H9 (cell line): ENCODE measurements around the gene KCNAB2. TPM values are rescaled to one million over a fixed set of nuclear protein-coding genes. Genes with fewer than 3 reads are reported as not detected.

Experiments
- DNase-seq: peaks from one replicate; pipeline ENCODE4 v3.0.0-alpha.2; 2017
- H2AFZ ChIP-seq: one replicate; pipeline ENCODE4 v1.6.1; 2013; ENCODE audit warnings: mild to moderate bottlenecking, low read length, control low read depth, moderate library complexity
- H2AK5ac ChIP-seq: 2 replicates; pipeline ENCODE4 v1.6.1; 2013; ENCODE audit warnings: low read length, control low read depth, mixed read lengths; ENCODE audit not compliant: insufficient read length
- H2BK120ac ChIP-seq: one replicate; pipeline ENCODE4 v1.6.1; 2013; ENCODE audit warnings: low read depth, mild to moderate bottlenecking, low read length, control low read depth, inconsistent platforms; ENCODE audit not compliant: poor library complexity, severe bottlenecking
- H2BK12ac ChIP-seq: 2 replicates; pipeline ENCODE4 v1.6.1; 2013; ENCODE audit warnings: low read length, control low read depth, mixed read lengths, low read depth; ENCODE audit not compliant: insufficient read length
- H2BK15ac ChIP-seq: 2 replicates; pipeline ENCODE4 v1.6.1; 2013; ENCODE audit warnings: low read depth, low read length, control low read depth
- H2BK20ac ChIP-seq: one replicate; pipeline ENCODE4 v1.6.1; 2013; ENCODE audit warnings: low read depth, mild to moderate bottlenecking, low read length, control low read depth, inconsistent platforms; ENCODE audit not compliant: poor library complexity, severe bottlenecking
- H2BK5ac ChIP-seq: 2 replicates; pipeline ENCODE4 v1.6.1; 2013; ENCODE audit warnings: low read length, control low read depth, mixed read lengths; ENCODE audit not compliant: insufficient read length
- H3K14ac ChIP-seq: 2 replicates; pipeline ENCODE4 v1.6.1; 2013; ENCODE audit warnings: low read length, control low read depth; ENCODE audit not compliant: insufficient read depth
- H3K18ac ChIP-seq: 2 replicates; pipeline ENCODE4 v1.6.1; 2013; ENCODE audit warnings: low read depth, mild to moderate bottlenecking, mixed read lengths, low read length, control low read depth; ENCODE audit not compliant: insufficient read length
- H3K23ac ChIP-seq: 2 replicates; pipeline ENCODE4 v1.6.1; 2013; ENCODE audit warnings: low read length, control low read depth, mixed read lengths, low read depth; ENCODE audit not compliant: insufficient read length
- H3K23me2 ChIP-seq: 2 replicates; pipeline ENCODE4 v1.6.1; 2013; ENCODE audit warnings: low read depth, mild to moderate bottlenecking, mixed read lengths, low read length, control low read depth; ENCODE audit not compliant: insufficient read length, poor library complexity, severe bottlenecking
- H3K27ac ChIP-seq: 2 replicates; pipeline ENCODE4 v1.5.1; 2013; ENCODE audit warnings: low read length, control low read depth, mixed read lengths, low read depth; ENCODE audit not compliant: insufficient read length
- H3K27me3 ChIP-seq: 2 replicates; pipeline ENCODE4 v1.6.1; 2013; ENCODE audit warnings: low read length, control low read depth, inconsistent platforms; ENCODE audit not compliant: insufficient read depth
- H3K4ac ChIP-seq: 2 replicates; pipeline ENCODE4 v1.6.1; 2013; ENCODE audit warnings: low read depth, mild to moderate bottlenecking, control low read depth, inconsistent platforms, low read length, moderate library complexity
- H3K4me1 ChIP-seq: 2 replicates; pipeline ENCODE4 v1.6.1; 2013; ENCODE audit warnings: low read length, control low read depth, inconsistent platforms; ENCODE audit not compliant: insufficient read depth
- H3K4me2 ChIP-seq: 2 replicates; pipeline ENCODE4 v1.6.1; 2013; ENCODE audit warnings: low read length, control low read depth, mixed read lengths; ENCODE audit not compliant: insufficient read length, insufficient read depth
- H3K56ac ChIP-seq: 2 replicates; pipeline ENCODE4 v1.6.1; 2013; ENCODE audit warnings: low read depth, mild to moderate bottlenecking, mixed read lengths, low read length, control low read depth; ENCODE audit not compliant: insufficient read length
- H3K79me1 ChIP-seq: 2 replicates; pipeline ENCODE4 v1.6.1; 2013; ENCODE audit warnings: low read depth, mild to moderate bottlenecking, moderate library complexity, low read length, control low read depth, inconsistent platforms; ENCODE audit not compliant: insufficient read depth, poor library complexity, severe bottlenecking
- H3K79me2 ChIP-seq: 2 replicates; pipeline ENCODE4 v1.6.1; 2013; ENCODE audit warnings: low read length, control low read depth, inconsistent platforms; ENCODE audit not compliant: insufficient read depth
- H3K9ac ChIP-seq: 2 replicates; pipeline ENCODE4 v1.6.1; 2013; ENCODE audit warnings: low read length, control low read depth, mixed read lengths; ENCODE audit not compliant: insufficient read length; ENCODE audit errors: extremely low read depth
- H3K9me3 ChIP-seq: one replicate; pipeline ENCODE4 v1.6.1; 2013; ENCODE audit warnings: low read depth, low read length, inconsistent platforms; ENCODE audit not compliant: control insufficient read depth
- H3T11ph ChIP-seq: one replicate; pipeline ENCODE4 v1.6.1; 2013; ENCODE audit warnings: mild to moderate bottlenecking, low read length, control low read depth, inconsistent platforms
- H4K20me1 ChIP-seq: one replicate; pipeline ENCODE4 v1.6.1; 2013; ENCODE audit not compliant: control insufficient read depth, insufficient read length, insufficient read depth
- H4K5ac ChIP-seq: 2 replicates; pipeline ENCODE4 v1.6.1; 2013; ENCODE audit warnings: low read depth, mild to moderate bottlenecking, mixed read lengths, low read length, control low read depth; ENCODE audit not compliant: insufficient read length
- H4K8ac ChIP-seq: replicated peaks from 2 replicates; pipeline ENCODE4 v1.6.1; 2013; ENCODE audit warnings: low read length, control low read depth, mixed read lengths, low read depth; ENCODE audit not compliant: insufficient read length
- H4K91ac ChIP-seq: 2 replicates; pipeline ENCODE4 v1.6.1; 2013; ENCODE audit warnings: low read depth, mild to moderate bottlenecking, moderate library complexity, mixed read lengths, low read length, control low read depth; ENCODE audit not compliant: insufficient read length
- H3K27ac Mint-ChIP-seq, 3 experiments: 2 replicates in 2 of 3; 3 replicates in 1 of 3; pipeline ENCODE4 v1.8.0; 2020 to 2021; ENCODE audit warnings: mixed read lengths in 3 of 3, mild to moderate bottlenecking in 1 of 3, moderate library complexity in 1 of 3
- H3K27me3 Mint-ChIP-seq: 2 replicates; pipeline ENCODE4 v1.8.0; 2021; ENCODE audit warnings: low read depth, mild to moderate bottlenecking, moderate library complexity, mixed read lengths
- H3K36me3 Mint-ChIP-seq, 3 experiments: 2 replicates in 2 of 3; 3 replicates in 1 of 3; pipeline ENCODE4 v1.8.0; 2020 to 2021; ENCODE audit warnings: low read depth in 3 of 3, mixed read lengths in 3 of 3; ENCODE audit not compliant: insufficient read depth in 1 of 3
- H3K4me1 Mint-ChIP-seq, 2 experiments: 2 replicates each; pipeline ENCODE4 v1.8.0; 2020; ENCODE audit warnings: mixed read lengths in 2 of 2
- H3K4me3 Mint-ChIP-seq, 2 experiments: 2 replicates in 1 of 2; 3 replicates in 1 of 2; pipeline ENCODE4 v1.8.0; 2020 to 2021; ENCODE audit warnings: mild to moderate bottlenecking in 2 of 2, mixed read lengths in 2 of 2, moderate library complexity in 1 of 2
- H3K9me3 Mint-ChIP-seq, 2 experiments: 2 replicates in 1 of 2; 3 replicates in 1 of 2; pipeline ENCODE4 v1.8.0; 2020; ENCODE audit warnings: mild to moderate bottlenecking in 2 of 2, mixed read lengths in 2 of 2, moderate library complexity in 1 of 2
- CTCF ChIP-seq: fragments of 200-600 bp; sonication (generic); conservative IDR thresholded peaks from 3 replicates; pipeline ENCODE4 v1.8.0; 2021; ENCODE audit warnings: antibody characterized with exemption, mild to moderate bottlenecking
- WGBS: extraction: QIAGEN DNeasy Blood & Tissue Kit; methylation state at CpG from one replicate; pipeline ENCODE4 v1.1.7; 2013; ENCODE audit warnings: missing lambda C conversion rate, low lambda C conversion rate, mixed read lengths; ENCODE audit not compliant: insufficient read length; ENCODE audit errors: extremely low coverage; 5-methylcytosine and 5-hydroxymethylcytosine counted together
- total RNA-seq: library from RNA; stranded (reverse); gene quantifications from 2 replicates; pipeline ENCODE4 v1.2.1, GENCODE V29; 2021

Gene KCNAB2
- total RNA-seq, 1 experiment from 2014 or later, result 8.3 TPM

DNA sequence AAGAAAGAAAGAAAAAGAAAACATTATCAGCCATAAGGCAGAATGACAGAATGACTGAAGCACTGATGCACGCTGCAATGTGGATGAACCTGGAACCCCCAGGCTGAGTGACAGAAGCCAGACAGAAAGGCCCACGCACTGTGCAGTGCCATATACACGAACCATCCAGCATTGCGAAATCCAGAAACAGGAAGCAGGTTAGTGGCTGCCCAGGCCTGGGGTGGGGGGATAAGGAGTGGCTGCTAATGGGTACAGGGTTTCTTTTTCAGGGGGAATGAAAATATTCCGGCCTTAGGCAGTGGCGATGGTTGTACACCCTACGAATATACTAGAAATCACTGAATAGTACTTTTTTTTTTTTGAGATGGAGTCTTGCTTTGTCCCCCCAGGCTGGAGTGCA is 77.4 kb downstream of the KCNAB2 start:
- Histone ChIP-seq H3K56ac (no peak overlapping the region), H2BK5ac (no peak overlapping the region), H2AK5ac (no peak overlapping the region), H4K5ac (no peak overlapping the region), H2BK120ac (no peak overlapping the region), H3K23ac (no peak overlapping the region), H3K14ac (no peak overlapping the region), H2BK15ac (no peak overlapping the region), H3K9ac (no peak overlapping the region), H3K79me1 (no peaks in the 10 kb centered on the region), H3K4ac (no peak overlapping the region), H3K27me3 (no peaks in the 10 kb centered on the region; the same call in 1 of the 2 replicates), H2BK20ac (no peak overlapping the region), H3K4me2 (no peak overlapping the region), H3K23me2 (no peaks in the 10 kb centered on the region), H3K27ac (no peak overlapping the region), H3K4me1 (peaks cover 2% of the 10 kb centered on the region; the same call in 1 of the 2 replicates), H4K91ac (no peak overlapping the region), H3K79me2 (no peaks in the 10 kb centered on the region), H3T11ph (no peak overlapping the region), H2AFZ (no peak overlapping the region), H3K18ac (no peak overlapping the region), H4K20me1 (no peaks in the 10 kb centered on the region), H2BK12ac (no peak overlapping the region), H3K9me3 (no peaks in the 10 kb centered on the region), H4K8ac (no peak overlapping the region)
- DNase-seq, result no peak
- no CpG with 5 or more reads among the region's 7 CpGs for WGBS
- Mint-ChIP-seq H3K9me3 (no peaks in the 10 kb centered on the region; a peak in 1 of 5 replicates), H3K4me1 (peaks cover 3 to 9% of the 10 kb centered on the region in 2 experiments; a peak in 3 of 4 replicates), H3K27me3 (peaks cover 27% of the 10 kb centered on the region), H3K4me3 (no peak overlapping the region), H3K36me3 (no peaks in the 10 kb centered on the region; a peak in 1 of 7 replicates), H3K27ac (no peak overlapping the region)
- no peak for TF ChIP-seq CTCF
